Panc1 (cell line): Measurements from ENCODE around the gene FANCC. TPM values are rescaled to one million over a fixed set of nuclear protein-coding genes. Genes with fewer than 3 reads are reported as not detected.

Experiments
- ATAC-seq: fragments of 200-7000 bp; cut with Tn5 transposase; 2 replicates; pipeline ENCODE4 v1.9.1; 2020; ENCODE audit warnings: mild to moderate bottlenecking, moderate library complexity
- BruUV-seq: library from RNA; stranded (reverse); fragments of 400-500 nt; replicated peaks from 2 replicates; lab custom pipeline; 2021; lab: Mats Ljungman, UMichigan
- CTCF ChIA-PET: fragments of 300-600 bp; sonication (Branson Sonifier 250); formaldehyde crosslinking; loops from one replicate; lab custom pipeline; 2022; ENCODE audit warnings: antibody characterized with exemption; lab: Charles Lee
- POLR2A ChIA-PET: fragments of 300-600 bp; sonication (Branson Sonifier 250); formaldehyde crosslinking; loops from one replicate; lab custom pipeline; 2022; ENCODE audit warnings: antibody characterized with exemption; lab: Charles Lee
- DNase-seq: peaks from one replicate; pipeline ENCODE4 v3.0.0-alpha.2; 2010; ENCODE audit warnings: low read depth, low spot score
- H3K27ac ChIP-seq: 2 replicates; pipeline ENCODE4 v1.5.1; 2011; ENCODE audit warnings: mild to moderate bottlenecking, low read length, inconsistent platforms
- H3K27me3 ChIP-seq: fragments of 200-500 bp; sonication (Bioruptor generic); 2 replicates; pipeline ENCODE4 v1.6.0; 2014; ENCODE audit warnings: low read length, inconsistent platforms; ENCODE audit not compliant: control insufficient read depth, insufficient read depth
- H3K36me3 ChIP-seq: fragments of 200-500 bp; sonication (Bioruptor generic); 2 replicates; pipeline ENCODE4 v1.5.1; 2014; ENCODE audit warnings: inconsistent platforms, mild to moderate bottlenecking, low read length, moderate library complexity; ENCODE audit not compliant: control insufficient read depth, insufficient read depth
- H3K4me1 ChIP-seq: 2 replicates; pipeline ENCODE4 v1.5.1; 2011; ENCODE audit warnings: inconsistent platforms, mild to moderate bottlenecking, low read length, moderate library complexity; ENCODE audit not compliant: control insufficient read depth, insufficient read depth
- H3K4me3 ChIP-seq, 2 experiments: 2 replicates each; pipeline ENCODE4 v1.5.1; 2011 to 2012; ENCODE audit warnings: low read depth in 2 of 2, low read length in 2 of 2, mild to moderate bottlenecking in 2 of 2, inconsistent platforms in 1 of 2, moderate library complexity in 1 of 2
- H3K9me3 ChIP-seq: fragments of 200-500 bp; sonication (Bioruptor generic); 2 replicates; pipeline ENCODE4 v1.5.1; 2014; ENCODE audit warnings: low read depth, mild to moderate bottlenecking, inconsistent platforms, low read length, moderate library complexity; ENCODE audit not compliant: control insufficient read depth, insufficient read depth
- POLR2AphosphoS5 ChIP-seq: IDR thresholded peaks from 2 replicates; pipeline ENCODE4 v1.6.1; 2012; ENCODE audit warnings: mild to moderate bottlenecking, low read depth, low read length, moderate library complexity
- SIN3A ChIP-seq: IDR thresholded peaks from 2 replicates; pipeline ENCODE4 v1.6.1; 2012; ENCODE audit warnings: low read depth, mild to moderate bottlenecking, low read length, moderate library complexity, borderline replicate concordance; ENCODE audit not compliant: insufficient read depth
- TCF7L2 ChIP-seq: IDR thresholded peaks from 2 replicates; pipeline ENCODE4 v1.6.1; 2011; ENCODE audit warnings: mild to moderate bottlenecking, low read depth, low read length, inconsistent platforms
- in situ Hi-C: cut with HindIII; loops from 2 replicates; pipeline ENCODE4 v1.10.0; 2016; ENCODE audit warnings: low sequenced_read_pairs, low pct_unique_long_range_greater_than_20kb
- intact Hi-C: fragments of 100-400 bp; cut with micrococcal nuclease; formaldehyde crosslinking; loops from one replicate; pipeline ENCODE4 v1.10.0; 2022; ENCODE audit not compliant: unreplicated experiment
- total RNA-seq: library from RNA; stranded (reverse); gene quantifications from one replicate; pipeline ENCODE4 v1.2.1, GENCODE V29; 2021; ENCODE audit not compliant: unreplicated experiment
- TF ChIP-seq, protein P1 (sequence below), 2 experiments: IDR thresholded peaks; 2 replicates each; pipeline ENCODE4 v1.6.1; 2011 to 2012; ENCODE audit warnings: low read depth in 2 of 2, control low read depth in 1 of 2, low read length in 1 of 2, mild to moderate bottlenecking in 1 of 2, moderate library complexity in 1 of 2; ENCODE audit not compliant: insufficient read depth in 1 of 2
- TF ChIP-seq, protein P2 (sequence below): fragments of 450-650 bp; IDR thresholded peaks from 2 replicates; pipeline ENCODE4 v1.5.1; 2017; ENCODE audit warnings: mild to moderate bottlenecking

Gene FANCC
- total RNA-seq, 1 experiment from 2014 or later: 17.8 TPM

DNA sequence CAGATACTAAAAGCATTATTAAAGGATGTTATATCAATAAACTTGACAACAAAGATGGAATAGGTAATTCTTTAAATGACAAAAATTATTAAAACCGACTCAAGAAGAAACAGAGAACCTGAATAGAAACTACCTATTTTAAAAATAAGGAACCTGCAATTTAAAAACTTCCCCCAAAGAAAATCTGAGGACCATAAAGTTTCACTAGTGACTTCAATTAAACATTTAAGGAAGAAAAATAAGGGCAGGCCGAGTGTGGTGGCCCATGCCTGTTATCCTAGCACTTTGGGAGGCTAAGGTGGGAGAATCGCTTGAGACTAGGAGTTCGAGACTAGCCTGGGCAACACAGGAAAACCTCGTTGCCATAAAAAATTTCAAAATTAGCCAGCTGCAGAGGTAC is 99.6 kb downstream of the FANCC start:
- Histone ChIP-seq H3K4me3 (no peak overlapping the region), H3K36me3 (no peaks in the 10 kb centered on the region), H3K4me1 (no peaks in the 10 kb centered on the region), H3K27me3 (no peaks in the 10 kb centered on the region), H3K9me3 (no peaks in the 10 kb centered on the region), H3K27ac (no peak overlapping the region)
- TF ChIP-seq TCF7L2 (no peak), SIN3A (no peak), POLR2AphosphoS5 (no peak)
- TF ChIP-seq, protein P1, sequence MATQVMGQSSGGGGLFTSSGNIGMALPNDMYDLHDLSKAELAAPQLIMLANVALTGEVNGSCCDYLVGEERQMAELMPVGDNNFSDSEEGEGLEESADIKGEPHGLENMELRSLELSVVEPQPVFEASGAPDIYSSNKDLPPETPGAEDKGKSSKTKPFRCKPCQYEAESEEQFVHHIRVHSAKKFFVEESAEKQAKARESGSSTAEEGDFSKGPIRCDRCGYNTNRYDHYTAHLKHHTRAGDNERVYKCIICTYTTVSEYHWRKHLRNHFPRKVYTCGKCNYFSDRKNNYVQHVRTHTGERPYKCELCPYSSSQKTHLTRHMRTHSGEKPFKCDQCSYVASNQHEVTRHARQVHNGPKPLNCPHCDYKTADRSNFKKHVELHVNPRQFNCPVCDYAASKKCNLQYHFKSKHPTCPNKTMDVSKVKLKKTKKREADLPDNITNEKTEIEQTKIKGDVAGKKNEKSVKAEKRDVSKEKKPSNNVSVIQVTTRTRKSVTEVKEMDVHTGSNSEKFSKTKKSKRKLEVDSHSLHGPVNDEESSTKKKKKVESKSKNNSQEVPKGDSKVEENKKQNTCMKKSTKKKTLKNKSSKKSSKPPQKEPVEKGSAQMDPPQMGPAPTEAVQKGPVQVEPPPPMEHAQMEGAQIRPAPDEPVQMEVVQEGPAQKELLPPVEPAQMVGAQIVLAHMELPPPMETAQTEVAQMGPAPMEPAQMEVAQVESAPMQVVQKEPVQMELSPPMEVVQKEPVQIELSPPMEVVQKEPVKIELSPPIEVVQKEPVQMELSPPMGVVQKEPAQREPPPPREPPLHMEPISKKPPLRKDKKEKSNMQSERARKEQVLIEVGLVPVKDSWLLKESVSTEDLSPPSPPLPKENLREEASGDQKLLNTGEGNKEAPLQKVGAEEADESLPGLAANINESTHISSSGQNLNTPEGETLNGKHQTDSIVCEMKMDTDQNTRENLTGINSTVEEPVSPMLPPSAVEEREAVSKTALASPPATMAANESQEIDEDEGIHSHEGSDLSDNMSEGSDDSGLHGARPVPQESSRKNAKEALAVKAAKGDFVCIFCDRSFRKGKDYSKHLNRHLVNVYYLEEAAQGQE (IDR thresholded peaks at IDR 0.05; ENCODE audit: insufficient read depth in 1 of 2, low read depth in 2 of 2, low read length in 1 of 2): no peak
- TF ChIP-seq, protein P2, sequence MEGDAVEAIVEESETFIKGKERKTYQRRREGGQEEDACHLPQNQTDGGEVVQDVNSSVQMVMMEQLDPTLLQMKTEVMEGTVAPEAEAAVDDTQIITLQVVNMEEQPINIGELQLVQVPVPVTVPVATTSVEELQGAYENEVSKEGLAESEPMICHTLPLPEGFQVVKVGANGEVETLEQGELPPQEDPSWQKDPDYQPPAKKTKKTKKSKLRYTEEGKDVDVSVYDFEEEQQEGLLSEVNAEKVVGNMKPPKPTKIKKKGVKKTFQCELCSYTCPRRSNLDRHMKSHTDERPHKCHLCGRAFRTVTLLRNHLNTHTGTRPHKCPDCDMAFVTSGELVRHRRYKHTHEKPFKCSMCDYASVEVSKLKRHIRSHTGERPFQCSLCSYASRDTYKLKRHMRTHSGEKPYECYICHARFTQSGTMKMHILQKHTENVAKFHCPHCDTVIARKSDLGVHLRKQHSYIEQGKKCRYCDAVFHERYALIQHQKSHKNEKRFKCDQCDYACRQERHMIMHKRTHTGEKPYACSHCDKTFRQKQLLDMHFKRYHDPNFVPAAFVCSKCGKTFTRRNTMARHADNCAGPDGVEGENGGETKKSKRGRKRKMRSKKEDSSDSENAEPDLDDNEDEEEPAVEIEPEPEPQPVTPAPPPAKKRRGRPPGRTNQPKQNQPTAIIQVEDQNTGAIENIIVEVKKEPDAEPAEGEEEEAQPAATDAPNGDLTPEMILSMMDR: no peak
- POLR2A ChIA-PET: no interaction called here
- no peak for DNase-seq
- in situ Hi-C loops: no loop called here
- intact Hi-C loops: no loop called here
- no TSS peak for BruUV-seq
- CTCF ChIA-PET: no interaction called here
- ATAC-seq: no peak

DNA sequence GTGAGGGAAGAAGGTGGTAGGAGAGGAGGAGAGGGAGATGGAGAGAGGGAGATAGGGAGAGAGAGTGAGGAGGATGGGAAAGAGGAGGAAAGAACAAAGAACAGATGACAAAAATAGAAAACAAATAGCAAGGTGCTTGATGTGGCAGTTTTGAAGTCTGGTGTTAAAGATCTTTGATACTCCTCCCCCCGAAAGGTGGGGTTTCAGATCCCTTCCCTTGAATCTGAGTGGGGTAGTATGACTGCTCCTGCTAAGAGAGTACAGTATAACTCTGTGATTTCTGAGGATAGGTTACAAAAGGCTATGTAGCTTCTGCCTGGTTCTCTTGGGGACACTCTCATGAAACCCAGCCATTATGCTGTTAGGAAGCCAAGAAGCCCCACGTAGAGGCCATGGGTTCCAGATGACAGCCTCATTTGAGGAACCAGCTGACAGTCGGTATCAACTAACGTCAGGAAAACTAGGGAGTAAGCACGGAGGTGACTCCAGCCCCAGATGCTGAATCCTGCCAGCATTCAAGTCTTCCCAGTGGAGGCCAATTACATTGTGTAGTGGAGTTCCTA is 102.1 kb downstream of the FANCC start:
- DNase-seq: no peak
- CTCF ChIA-PET: no interaction called here
- no peaks in the 10 kb centered on the region for H3K9me3 ChIP-seq
- H3K4me1 ChIP-seq: no peaks in the 10 kb centered on the region
- no peak for ATAC-seq
- POLR2A ChIA-PET: no interaction called here
- intact Hi-C loops: no loop called here
- TF ChIP-seq SIN3A (no peak), TCF7L2 (no peak), POLR2AphosphoS5 (no peak)
- TF ChIP-seq, protein P1 (IDR thresholded peaks at IDR 0.05; ENCODE audit: insufficient read depth in 1 of 2, low read depth in 2 of 2, low read length in 1 of 2): no peak
- no peak overlapping the region for H3K27ac ChIP-seq
- in situ Hi-C loops: no loop called here
- H3K36me3 ChIP-seq: no peaks in the 10 kb centered on the region
- BruUV-seq: no TSS peak
- H3K4me3 ChIP-seq: no peak overlapping the region
- H3K27me3 ChIP-seq: no peaks in the 10 kb centered on the region
